ENCODE results near the gene SHOX. TPM values are rescaled to one million over a fixed set of nuclear protein-coding genes. Genes with fewer than 3 reads are reported as not detected.

Gene SHOX
- total and polyA plus RNA-seq, 10 of the 15 experiments (the other 5 are each of a cell fraction or from before 2014, with no cell fraction given) = 0.42 TPM; not detected in 9

DNA sequence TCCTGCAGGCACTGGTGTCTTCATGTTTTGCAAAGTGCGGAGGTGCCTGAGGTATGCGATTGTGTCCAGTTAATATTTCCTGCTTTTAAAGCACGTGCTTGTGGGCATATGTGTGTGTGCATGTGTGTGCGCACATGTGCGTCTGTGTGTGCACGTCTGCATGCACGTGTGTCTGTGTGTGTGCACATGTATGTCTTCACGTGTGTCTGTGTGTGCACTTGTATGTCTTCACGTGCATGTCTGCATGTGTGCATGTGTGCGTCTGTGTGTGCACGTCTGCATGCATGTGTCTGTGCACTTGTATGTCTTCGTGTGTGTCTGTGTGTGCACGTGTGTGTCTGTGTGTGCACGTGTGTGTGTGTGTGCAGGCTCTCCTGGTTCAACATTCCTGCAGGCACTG is 49.5 kb downstream of the SHOX start:
- FAIRE-seq = no peak
- TF ChIP-seq SMARCA5 (IDR thresholded peaks at IDR 0.05) (no peak), SMC3 (IDR thresholded peaks at IDR 0.05; ENCODE audit: borderline replicate concordance, low read length) (no peak), RELA (IDR thresholded peaks at IDR 0.05; ENCODE audit: borderline replicate concordance, partially characterized antibody) (no peak), MEF2B (IDR thresholded peaks at IDR 0.05; ENCODE audit: partially characterized antibody, poor library complexity, severe bottlenecking) (no peak), MTA3 (IDR thresholded peaks at IDR 0.05; ENCODE audit: borderline replicate concordance, low read length) (no peak), RAD21 (IDR thresholded peaks at IDR 0.05; ENCODE audit: insufficient read depth, low read depth, low read length) (no peak), ZNF24 (IDR thresholded peaks at IDR 0.05) (no peak), STAT3 (IDR thresholded peaks at IDR 0.05; ENCODE audit: low read depth, low read length) (no peak)
- TF ChIP-seq, protein P1, sequence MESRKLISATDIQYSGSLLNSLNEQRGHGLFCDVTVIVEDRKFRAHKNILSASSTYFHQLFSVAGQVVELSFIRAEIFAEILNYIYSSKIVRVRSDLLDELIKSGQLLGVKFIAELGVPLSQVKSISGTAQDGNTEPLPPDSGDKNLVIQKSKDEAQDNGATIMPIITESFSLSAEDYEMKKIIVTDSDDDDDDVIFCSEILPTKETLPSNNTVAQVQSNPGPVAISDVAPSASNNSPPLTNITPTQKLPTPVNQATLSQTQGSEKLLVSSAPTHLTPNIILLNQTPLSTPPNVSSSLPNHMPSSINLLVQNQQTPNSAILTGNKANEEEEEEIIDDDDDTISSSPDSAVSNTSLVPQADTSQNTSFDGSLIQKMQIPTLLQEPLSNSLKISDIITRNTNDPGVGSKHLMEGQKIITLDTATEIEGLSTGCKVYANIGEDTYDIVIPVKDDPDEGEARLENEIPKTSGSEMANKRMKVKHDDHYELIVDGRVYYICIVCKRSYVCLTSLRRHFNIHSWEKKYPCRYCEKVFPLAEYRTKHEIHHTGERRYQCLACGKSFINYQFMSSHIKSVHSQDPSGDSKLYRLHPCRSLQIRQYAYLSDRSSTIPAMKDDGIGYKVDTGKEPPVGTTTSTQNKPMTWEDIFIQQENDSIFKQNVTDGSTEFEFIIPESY (IDR thresholded peaks at IDR 0.05) = no peak
- TF ChIP-seq, protein P2, sequence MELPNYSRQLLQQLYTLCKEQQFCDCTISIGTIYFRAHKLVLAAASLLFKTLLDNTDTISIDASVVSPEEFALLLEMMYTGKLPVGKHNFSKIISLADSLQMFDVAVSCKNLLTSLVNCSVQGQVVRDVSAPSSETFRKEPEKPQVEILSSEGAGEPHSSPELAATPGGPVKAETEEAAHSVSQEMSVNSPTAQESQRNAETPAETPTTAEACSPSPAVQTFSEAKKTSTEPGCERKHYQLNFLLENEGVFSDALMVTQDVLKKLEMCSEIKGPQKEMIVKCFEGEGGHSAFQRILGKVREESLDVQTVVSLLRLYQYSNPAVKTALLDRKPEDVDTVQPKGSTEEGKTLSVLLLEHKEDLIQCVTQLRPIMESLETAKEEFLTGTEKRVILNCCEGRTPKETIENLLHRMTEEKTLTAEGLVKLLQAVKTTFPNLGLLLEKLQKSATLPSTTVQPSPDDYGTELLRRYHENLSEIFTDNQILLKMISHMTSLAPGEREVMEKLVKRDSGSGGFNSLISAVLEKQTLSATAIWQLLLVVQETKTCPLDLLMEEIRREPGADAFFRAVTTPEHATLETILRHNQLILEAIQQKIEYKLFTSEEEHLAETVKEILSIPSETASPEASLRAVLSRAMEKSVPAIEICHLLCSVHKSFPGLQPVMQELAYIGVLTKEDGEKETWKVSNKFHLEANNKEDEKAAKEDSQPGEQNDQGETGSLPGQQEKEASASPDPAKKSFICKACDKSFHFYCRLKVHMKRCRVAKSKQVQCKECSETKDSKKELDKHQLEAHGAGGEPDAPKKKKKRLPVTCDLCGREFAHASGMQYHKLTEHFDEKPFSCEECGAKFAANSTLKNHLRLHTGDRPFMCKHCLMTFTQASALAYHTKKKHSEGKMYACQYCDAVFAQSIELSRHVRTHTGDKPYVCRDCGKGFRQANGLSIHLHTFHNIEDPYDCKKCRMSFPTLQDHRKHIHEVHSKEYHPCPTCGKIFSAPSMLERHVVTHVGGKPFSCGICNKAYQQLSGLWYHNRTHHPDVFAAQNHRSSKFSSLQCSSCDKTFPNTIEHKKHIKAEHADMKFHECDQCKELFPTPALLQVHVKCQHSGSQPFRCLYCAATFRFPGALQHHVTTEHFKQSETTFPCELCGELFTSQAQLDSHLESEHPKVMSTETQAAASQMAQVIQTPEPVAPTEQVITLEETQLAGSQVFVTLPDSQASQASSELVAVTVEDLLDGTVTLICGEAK (IDR thresholded peaks at IDR 0.05; ENCODE audit: borderline replicate concordance) = no peak
- TF ChIP-seq, protein P3, sequence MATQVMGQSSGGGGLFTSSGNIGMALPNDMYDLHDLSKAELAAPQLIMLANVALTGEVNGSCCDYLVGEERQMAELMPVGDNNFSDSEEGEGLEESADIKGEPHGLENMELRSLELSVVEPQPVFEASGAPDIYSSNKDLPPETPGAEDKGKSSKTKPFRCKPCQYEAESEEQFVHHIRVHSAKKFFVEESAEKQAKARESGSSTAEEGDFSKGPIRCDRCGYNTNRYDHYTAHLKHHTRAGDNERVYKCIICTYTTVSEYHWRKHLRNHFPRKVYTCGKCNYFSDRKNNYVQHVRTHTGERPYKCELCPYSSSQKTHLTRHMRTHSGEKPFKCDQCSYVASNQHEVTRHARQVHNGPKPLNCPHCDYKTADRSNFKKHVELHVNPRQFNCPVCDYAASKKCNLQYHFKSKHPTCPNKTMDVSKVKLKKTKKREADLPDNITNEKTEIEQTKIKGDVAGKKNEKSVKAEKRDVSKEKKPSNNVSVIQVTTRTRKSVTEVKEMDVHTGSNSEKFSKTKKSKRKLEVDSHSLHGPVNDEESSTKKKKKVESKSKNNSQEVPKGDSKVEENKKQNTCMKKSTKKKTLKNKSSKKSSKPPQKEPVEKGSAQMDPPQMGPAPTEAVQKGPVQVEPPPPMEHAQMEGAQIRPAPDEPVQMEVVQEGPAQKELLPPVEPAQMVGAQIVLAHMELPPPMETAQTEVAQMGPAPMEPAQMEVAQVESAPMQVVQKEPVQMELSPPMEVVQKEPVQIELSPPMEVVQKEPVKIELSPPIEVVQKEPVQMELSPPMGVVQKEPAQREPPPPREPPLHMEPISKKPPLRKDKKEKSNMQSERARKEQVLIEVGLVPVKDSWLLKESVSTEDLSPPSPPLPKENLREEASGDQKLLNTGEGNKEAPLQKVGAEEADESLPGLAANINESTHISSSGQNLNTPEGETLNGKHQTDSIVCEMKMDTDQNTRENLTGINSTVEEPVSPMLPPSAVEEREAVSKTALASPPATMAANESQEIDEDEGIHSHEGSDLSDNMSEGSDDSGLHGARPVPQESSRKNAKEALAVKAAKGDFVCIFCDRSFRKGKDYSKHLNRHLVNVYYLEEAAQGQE (IDR thresholded peaks at IDR 0.05; ENCODE audit: low read depth, low read length) = no peak
- H3K4me1 ChIP-seq (ENCODE audit: control insufficient read depth, insufficient read depth, low read length) = no peaks in the 10 kb centered on the region
- H3K4me3 ChIP-seq = no peak overlapping the region
- H2AFZ ChIP-seq (ENCODE audit: control insufficient read depth, low read depth, low read length) = no peak overlapping the region
- ChIA-PET RAD21 (ENCODE audit: unreplicated experiment) (no interaction called here), CTCF (no interaction called here), SMC1A (ENCODE audit: uncharacterized antibody, unreplicated experiment) (no interaction called here), POLR2A (no interaction called here)
- intact Hi-C loops (cut with micrococcal nuclease; ENCODE audit: unreplicated experiment) (no loop called here), in situ Hi-C loops (cut with MboI) (no loop called here)
- no peak overlapping the region for H3K27ac ChIP-seq (ENCODE audit: control insufficient read depth, insufficient read depth)
- H3K27me3 ChIP-seq (replicated peaks in 1 of 2; ENCODE audit: control insufficient read depth in 2 of 2, insufficient read depth in 2 of 2, low read length in 1 of 2) = no peaks in the 10 kb centered on the region
- no peak overlapping the region for H3K9ac ChIP-seq (ENCODE audit: control insufficient read depth, insufficient read depth, low read length)
- H3K36me3 ChIP-seq (ENCODE audit: control insufficient read depth in 2 of 2, insufficient read depth in 2 of 2, low read length in 1 of 2) = no peaks in the 10 kb centered on the region
- BruUV-seq (replicated peaks) = no TSS peak
- H3K9me3 ChIP-seq (replicated peaks; ENCODE audit: control insufficient read depth, insufficient read depth, low read length) = no peaks in the 10 kb centered on the region; the same call in 2 of the 3 replicates
- no peaks in the 10 kb centered on the region for H3K79me2 ChIP-seq (ENCODE audit: control insufficient read depth, insufficient read depth, low read length)
- H3K4me2 ChIP-seq (ENCODE audit: control insufficient read depth, insufficient read depth) = no peak overlapping the region
- no peak for DNase-seq (ENCODE audit: low read depth, low spot score)
- no peaks in the 10 kb centered on the region for H4K20me1 ChIP-seq (ENCODE audit: control insufficient read depth, insufficient read depth)
- WGBS (ENCODE audit: insufficient coverage, insufficient replicate concordance, low lambda C conversion rate, missing lambda C conversion rate) = 57% methylated on average over 14 of the region's 14 CpGs
- no peak for ATAC-seq

Measured in GM12878 (cell line).